ENCODE data around the gene COL8A1.
A peak's percentile ranks its signal among the peaks of the same experiment; 100 is the strongest.

COL8A1 gene

GRCh38 chr3:99817047-99817436, 178.6 kb downstream of the COL8A1 start:
- Histone ChIP-seq H3K79me2 (peaks cover 8% of the 10 kb centered on the region), H3K9ac (no peak overlapping the region), H3K4me1 (peaks cover 4% of the 10 kb centered on the region), H3K36me3 (ENCODE audit: control insufficient read depth, insufficient read depth, low read length) (no peaks in the 10 kb centered on the region), H3K4me2 (ENCODE audit: low read length) (peak overlapping the region; percentile 87), H3K27me3 (ENCODE audit: control insufficient read depth, insufficient read depth, low read length) (no peaks in the 10 kb centered on the region), H3K27ac (peak overlapping the region; percentile 95), H2AFZ (peak overlapping the region; percentile 82), H3K4me3 (ENCODE audit: low read depth, low read length) (peak overlapping the region; percentile 76), H3K9me3 (ENCODE audit: control insufficient read depth, low read length) (no peaks in the 10 kb centered on the region)
- no peak for TF ChIP-seq CTCF (IDR thresholded peaks at IDR 0.05)

- peaks cover 8% of the 10 kb centered on the region for H3K79me2 ChIP-seq
- peak within 1 kb of the TSS; percentile 48 for H3K9ac ChIP-seq
- TF ChIP-seq CTCF (IDR thresholded peaks at IDR 0.05) = no peak
- H3K27me3 ChIP-seq (ENCODE audit: control insufficient read depth, insufficient read depth, low read length) = no peaks in the 10 kb centered on the region
- peaks cover 4% of the 10 kb centered on the region for H3K4me1 ChIP-seq
- H2AFZ ChIP-seq = peak within 1 kb of the TSS; percentile 82
- peak within 1 kb of the TSS; percentile 87 for H3K4me2 ChIP-seq (ENCODE audit: low read length)
- no peaks in the 10 kb centered on the region for H3K36me3 ChIP-seq (ENCODE audit: control insufficient read depth, insufficient read depth, low read length)
- peak within 1 kb of the TSS; percentile 95 for H3K27ac ChIP-seq
- no peaks in the 10 kb centered on the region for H3K9me3 ChIP-seq (ENCODE audit: control insufficient read depth, low read length)
- peak within 1 kb of the TSS; percentile 76 for H3K4me3 ChIP-seq (ENCODE audit: low read depth, low read length)
Measured at GRCh38 chr3:99817437-99818240, 179.2 kb downstream of the COL8A1 start, which contains the start of gene CMSS1. Gene CMSS1, plus strand, starts transcription at chr3:99817862.

GRCh38 chr3:99818818-99819217, 180.4 kb downstream of the COL8A1 start:
- Histone ChIP-seq H2AFZ (no peak overlapping the region), H3K27me3 (ENCODE audit: control insufficient read depth, insufficient read depth, low read length) (no peaks in the 10 kb centered on the region), H3K9ac (no peak overlapping the region), H3K4me1 (peaks cover 8% of the 10 kb centered on the region), H3K36me3 (ENCODE audit: control insufficient read depth, insufficient read depth, low read length) (no peaks in the 10 kb centered on the region), H3K27ac (no peak overlapping the region), H3K4me2 (ENCODE audit: low read length) (no peak overlapping the region), H3K79me2 (peaks cover 8% of the 10 kb centered on the region), H3K4me3 (ENCODE audit: low read depth, low read length) (no peak overlapping the region), H3K9me3 (ENCODE audit: control insufficient read depth, low read length) (no peaks in the 10 kb centered on the region)
- TF ChIP-seq CTCF (IDR thresholded peaks at IDR 0.05) = no peak

GRCh38 chr3:99823723-99824711, 185.6 kb downstream of the COL8A1 start:
- Histone ChIP-seq H3K4me1 (peaks cover 8% of the 10 kb centered on the region), H3K4me3 (ENCODE audit: low read depth, low read length) (no peak overlapping the region), H3K27me3 (ENCODE audit: control insufficient read depth, insufficient read depth, low read length) (no peaks in the 10 kb centered on the region), H3K9ac (no peak overlapping the region), H3K36me3 (ENCODE audit: control insufficient read depth, insufficient read depth, low read length) (no peaks in the 10 kb centered on the region), H3K79me2 (peaks cover 13% of the 10 kb centered on the region), H3K9me3 (ENCODE audit: control insufficient read depth, low read length) (no peaks in the 10 kb centered on the region), H3K4me2 (ENCODE audit: low read length) (no peak overlapping the region), H3K27ac (no peak overlapping the region), H2AFZ (peak overlapping the region; percentile 17)
- TF ChIP-seq CTCF (IDR thresholded peaks at IDR 0.05) = no peak

All from parathyroid adenoma (tissue), 2 donors.